Ramos (cell line): Measurements from ENCODE around the gene MCCC1.
"Not testable (repeated sequence)": the region's sequence is repeated elsewhere in the genome, so short reads cannot be mapped to it uniquely, and the experiment has no call there.

Experiments used
- in situ Hi-C: fragments of 300-500 bp; cut with MboI; formaldehyde crosslinking; loops from one replicate; pipeline ENCODE4 v1.14.3; 2022; ENCODE audit warnings: low sequenced_read_pairs; ENCODE audit not compliant: unreplicated experiment

The MCCC1 gene

DNA sequence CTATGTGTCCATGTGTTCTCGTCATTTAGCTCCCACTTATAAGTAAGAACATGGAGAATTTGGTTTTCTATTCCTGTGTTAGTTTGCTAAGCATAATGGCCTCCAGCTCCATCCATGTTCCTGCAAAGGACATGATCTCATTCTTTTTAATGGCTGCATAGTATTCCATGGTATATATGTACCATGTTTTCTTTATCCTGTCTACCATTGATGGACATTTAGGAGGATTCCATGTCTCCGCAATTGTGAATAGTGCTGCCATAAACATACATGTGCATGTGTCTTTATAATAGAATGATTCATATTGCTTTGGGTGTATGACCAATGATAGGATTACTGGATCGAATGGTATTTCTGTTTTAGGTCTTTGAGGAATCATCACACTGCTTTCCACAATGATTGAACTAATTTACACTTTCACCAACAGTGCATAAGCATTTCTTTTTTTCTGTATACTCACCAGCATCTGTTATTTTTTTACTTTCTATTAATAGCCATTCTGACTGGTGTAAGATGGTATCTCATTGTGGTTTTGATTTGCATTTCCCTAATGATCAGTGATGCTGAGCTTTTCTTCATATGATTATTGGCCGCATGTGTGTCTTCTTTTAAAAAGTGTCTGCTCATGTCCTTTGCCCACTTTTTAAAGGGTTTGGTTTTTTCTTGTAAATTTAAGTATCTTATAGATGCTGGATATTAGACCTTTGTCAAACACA, 105.7 kb downstream of the MCCC1 start:
- in situ Hi-C loops, result not testable (repeated sequence)

DNA sequence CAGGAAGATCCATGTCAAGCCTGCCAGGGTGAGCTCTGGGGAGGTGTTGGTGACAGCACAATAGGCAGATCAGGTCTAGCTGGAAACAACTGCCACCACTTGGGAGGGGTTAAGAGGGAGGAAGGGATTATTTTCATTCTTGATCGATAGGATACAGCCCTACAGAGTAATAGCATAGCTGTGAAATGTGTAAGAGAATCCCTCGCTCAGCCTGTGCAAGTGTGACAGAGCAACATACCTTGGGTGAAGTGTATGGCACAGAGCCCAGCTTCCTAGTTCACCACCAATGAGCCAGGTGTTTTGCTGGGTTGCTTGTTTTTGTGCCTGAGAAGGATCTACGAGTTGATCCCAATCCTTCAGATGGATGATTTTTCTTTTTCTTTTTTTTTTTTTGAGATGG, 109.7 kb downstream of the MCCC1 start:
- in situ Hi-C loops, result no loop called here

DNA sequence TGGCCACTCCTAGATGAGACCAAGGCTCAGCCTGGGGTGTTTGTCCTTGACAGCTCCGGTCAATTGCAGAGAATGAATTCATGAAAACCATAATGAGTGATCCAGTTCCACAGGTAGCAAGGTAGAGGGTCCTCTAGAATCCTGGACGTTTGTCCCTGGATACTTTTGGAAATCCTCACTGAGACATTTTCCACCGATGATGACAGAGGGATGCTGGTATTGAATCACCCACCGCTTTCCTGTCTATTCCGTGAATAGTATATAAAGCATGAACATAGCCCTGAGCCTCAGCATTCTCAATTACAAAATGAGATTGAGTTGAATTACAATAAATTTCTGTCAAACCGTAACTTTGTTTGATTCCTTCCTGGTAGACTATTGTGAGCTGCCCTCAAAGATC, 113.3 kb downstream of the MCCC1 start:
- in situ Hi-C loops, result no loop called here

DNA sequence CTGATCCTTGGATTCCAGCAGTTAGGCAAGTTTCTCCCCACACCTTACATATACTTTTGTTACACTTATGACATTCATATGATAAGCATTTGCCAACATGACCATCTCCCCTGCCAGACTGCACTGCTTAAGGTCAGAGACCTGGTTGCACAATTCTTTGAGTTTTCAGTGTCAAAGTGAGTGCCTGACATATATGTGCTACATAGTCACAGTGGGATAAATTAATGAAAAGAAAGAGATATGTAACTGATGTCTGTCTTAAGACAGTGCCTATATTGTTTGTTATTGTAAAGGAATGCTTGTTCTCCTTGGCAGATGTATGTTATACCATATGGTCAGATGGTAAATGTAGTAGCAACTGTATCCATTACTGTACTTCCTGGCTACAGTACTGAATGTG, 115.4 kb downstream of the MCCC1 start:
- in situ Hi-C loops, result no loop called here

DNA sequence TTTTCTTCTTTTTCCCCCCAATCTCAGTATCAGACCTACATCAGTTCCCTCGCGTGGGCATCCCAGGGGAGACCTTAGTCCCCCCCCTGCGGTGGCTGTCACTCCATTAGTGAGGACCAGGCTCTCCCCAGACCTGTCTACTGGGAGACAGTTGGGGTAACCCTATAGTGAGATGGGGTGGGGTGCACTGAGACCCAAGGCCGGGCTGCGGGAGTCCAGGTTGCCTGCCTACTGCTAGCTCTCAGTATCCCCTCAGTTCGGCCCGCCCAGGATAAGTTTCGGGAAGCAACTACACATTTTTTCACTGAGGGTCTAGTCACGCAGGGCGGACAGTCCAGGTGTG, 118.3 kb downstream of the MCCC1 start:
- in situ Hi-C loops, result no loop called here

DNA sequence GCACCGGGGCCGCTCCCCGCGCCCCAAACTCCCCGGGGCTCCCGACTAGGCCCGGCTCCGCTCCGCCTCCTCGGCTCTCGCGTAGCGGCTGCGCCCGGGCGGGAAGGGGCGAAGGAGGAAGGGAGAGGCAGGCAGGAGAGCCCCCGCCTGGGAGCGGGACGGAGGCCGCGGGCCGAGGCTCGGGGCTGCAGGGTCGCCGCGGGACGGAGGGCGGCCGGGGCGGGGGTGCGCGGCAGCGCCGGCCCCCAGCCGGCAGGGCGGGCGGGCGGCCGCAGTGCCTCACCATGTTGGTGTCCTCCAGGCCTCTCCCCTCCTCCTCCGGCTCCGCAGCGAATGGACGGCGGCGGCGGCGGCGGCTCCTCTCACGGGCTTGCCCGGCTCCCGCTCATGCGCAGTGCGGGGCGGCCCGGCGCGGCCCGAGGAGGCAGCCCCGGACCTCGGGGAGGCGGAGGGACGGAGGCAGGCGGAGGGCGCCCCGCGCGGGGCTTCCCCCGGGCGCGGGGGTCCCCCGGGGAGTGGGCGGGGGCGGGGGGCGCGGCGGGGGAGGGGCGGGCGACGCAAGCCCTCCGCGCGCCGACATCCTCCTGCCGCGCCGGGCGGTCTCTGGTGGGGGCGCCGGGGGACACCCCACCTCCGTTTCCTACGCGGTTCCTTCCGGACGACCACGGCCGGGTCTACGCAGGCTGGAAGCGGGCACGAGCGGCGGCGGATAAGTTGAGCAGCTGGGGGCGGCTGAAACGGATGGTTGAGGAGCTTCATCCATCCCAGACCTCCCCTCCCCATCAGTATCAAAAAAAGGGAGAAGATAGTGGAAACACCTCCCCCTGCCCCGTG, 118.9 kb downstream of the MCCC1 start, which contains the start of gene DCUN1D1:
Gene DCUN1D1 (minus strand): TSS at position 335 of the 834 bp plus-strand sequence. CDS start 49 bp downstream, at position 286.
- in situ Hi-C loops, result no loop called here

DNA sequence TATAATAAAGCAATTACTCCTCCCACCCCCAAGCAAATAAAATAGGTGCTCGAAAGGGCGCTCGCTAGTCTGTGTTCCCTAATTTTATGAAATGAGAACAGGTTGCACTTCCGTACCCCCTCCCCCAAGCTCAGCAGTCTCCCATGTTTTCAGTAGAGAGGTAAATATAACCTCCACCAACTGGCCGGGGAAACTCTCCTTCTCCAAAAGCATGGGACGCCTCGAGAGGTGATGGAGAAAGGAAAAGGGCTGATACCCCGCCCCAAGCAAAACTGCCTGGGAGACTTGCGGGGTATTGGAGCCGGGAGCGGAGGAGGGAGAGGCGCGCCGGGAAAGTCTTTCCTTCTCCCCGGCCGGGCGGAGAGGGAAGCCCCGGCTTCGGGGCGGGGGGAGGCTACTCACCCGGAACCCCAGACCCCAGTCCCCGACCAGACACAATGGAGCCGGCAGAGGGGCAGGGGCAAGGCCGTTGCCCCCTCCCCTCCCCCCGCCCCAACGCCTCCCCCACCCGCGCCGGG, 119.6 kb downstream of the MCCC1 start:
- in situ Hi-C loops, result no loop called here

DNA sequence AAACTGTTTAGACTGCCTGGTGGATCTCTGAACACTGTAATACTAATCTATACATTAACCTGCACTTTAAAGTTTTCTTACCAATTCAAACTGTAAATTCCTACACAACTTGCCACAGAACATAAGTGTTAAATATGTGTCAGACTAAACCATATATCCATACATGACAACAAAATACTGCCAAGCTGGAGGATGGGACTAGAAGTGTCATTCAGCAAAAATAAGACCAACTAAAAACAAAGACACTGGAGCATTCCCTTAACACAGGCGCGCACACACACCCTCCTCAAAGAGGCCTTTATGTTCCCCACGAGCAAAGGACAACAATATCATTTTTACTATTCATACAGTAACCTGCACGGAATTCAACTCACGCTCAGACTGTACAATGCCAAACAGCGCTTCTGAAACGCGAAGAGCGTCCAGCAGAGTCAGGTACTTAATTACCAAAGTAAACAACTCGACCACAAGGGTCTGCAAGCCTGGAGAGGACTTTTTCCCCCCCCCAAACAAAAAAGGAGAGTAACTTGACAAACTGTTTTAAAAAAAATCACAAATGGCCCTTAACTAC, 120.1 kb downstream of the MCCC1 start:
- in situ Hi-C loops, result no loop called here

DNA sequence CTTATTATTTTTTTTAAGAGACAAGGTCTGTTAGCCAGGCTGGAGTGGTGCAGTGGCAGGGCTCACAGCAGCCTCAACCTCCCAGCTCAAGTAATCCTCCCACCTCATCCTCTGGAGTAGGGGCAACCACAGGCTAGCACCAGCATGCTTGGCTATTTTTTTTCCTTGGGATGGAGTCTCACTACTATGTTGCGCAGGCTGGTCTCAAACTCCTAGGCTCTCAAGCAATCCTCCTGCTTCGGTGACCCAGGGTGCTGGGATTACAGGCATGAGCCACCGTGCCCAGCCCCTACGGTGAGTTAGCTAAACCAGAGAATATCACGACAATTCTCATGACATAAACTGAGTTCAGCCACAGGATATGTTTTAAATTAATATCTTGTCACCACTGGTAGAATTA, 120.9 kb downstream of the MCCC1 start:
- in situ Hi-C loops, result no loop called here

DNA sequence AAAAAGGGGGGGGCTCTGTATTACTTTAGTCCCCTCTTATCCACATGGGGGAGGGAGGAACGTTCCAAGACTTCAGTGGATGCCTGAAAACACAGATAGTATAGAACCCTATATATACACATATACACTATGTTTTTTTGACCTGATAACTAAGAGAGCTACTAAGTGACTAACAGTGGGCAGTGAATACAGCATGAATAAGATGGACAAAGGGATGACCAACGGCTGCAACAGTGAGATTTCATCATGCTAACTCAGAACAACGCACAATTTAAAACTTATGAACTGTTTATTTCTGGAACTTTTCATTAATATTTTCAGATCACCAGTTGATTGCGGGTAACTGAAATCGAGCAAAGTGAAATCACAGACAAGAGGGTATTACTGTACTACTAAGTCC, 126.2 kb downstream of the MCCC1 start:
- in situ Hi-C loops, result no loop called here

DNA sequence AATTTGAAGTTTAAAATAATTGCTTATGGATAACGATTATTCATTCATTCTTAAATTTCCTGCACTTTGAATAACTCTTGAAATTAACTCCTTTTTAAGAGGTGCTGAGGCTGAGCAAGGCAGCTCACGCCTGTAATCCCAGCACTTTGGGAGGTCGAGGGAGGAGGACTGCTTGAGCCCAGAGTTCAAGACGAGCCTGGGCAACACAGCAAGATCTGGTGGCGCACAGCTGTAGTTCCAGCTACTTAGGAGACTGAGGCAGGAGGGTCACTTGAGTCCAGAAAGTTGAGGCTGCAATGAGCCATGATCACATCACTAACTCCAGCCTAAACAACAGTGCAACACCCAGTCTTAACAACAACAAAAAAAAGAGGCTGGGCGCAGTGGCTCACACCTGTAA, 126.9 kb downstream of the MCCC1 start:
- in situ Hi-C loops, result no loop called here

DNA sequence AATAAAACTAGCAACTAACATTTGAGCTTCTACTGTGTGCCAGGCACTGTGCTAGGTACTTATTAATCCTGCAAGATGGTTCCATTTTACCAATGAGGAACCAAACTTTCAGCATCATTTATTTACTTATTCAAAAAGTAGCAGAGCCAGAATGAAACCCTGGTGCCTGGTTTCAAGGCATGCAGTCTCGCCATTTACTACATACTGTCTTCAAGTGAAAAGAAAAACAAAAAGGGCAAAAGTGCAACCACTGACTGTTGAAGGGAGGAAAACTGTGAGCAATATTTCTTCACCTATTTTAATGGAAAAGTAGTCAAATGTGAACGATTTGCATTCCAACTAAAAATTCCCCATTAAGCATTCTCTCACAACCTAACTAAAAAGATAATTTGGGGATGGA, 127.7 kb downstream of the MCCC1 start:
- in situ Hi-C loops, result no loop called here

DNA sequence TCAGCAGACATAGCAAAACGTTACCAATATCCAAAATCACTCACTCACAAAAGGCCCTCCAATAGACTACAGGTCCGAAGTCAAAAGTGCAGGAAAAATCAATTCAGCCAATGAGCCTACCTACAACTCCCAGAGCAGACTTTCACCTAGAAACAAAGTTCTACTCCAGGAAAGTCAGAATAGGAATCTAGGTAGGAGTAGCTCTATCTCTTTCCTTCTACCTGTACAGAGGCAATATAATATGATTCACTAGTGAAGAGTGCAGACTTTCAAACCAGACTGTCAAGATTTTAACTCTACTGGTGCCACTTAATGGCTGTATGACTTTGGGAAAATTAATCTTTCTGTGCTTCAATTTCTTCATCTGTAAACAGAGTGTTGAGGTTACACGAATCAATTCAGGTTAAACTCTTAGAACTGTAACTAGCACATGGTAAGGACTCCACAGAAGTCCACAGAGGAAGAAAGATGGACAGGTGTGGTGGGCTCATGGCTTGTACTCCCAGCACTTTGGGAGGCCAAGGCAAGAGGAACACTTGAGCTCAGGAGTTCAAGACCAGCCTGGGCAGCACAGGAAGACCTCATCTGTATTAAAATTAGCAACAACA, 128.4 kb downstream of the MCCC1 start:
- in situ Hi-C loops, result no loop called here

DNA sequence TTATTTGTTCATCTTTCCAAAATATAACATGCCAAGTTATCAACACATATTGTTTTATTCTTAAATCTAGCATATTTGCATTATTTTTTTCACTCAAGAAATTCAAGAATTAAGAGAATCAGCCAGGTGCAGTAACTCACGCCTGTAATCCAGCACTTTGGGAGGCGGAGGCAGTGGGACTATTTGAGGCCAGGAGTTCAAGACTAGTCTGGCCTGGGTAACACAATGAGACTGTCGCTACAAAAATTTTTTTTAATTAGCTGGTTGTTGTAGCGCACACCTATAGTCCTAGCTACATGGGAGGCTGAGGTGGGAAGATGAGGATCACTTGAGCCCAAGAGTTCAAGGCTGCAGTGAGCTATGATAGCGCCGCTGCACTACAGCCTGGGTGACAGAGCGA, 129.4 kb downstream of the MCCC1 start:
- in situ Hi-C loops, result no loop called here

DNA sequence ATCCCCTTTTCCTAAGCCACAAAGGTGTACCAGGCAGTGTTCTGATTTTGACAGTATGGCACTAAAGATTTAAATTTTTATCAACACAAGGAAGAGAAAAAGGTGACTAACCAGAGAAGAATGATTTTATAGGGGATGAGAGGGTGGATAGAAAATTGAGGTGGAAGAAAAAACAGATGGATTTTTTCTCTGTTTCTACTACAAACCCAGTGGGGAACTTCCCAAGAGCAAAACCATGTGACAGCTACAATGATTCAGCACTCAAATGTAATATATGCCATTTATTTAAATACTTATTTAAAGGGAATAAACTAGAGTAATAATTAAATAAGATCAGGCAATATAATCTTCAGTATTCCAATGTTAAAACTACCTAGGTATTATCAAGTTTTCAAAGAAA, 130.0 kb downstream of the MCCC1 start:
- in situ Hi-C loops, result no loop called here

DNA sequence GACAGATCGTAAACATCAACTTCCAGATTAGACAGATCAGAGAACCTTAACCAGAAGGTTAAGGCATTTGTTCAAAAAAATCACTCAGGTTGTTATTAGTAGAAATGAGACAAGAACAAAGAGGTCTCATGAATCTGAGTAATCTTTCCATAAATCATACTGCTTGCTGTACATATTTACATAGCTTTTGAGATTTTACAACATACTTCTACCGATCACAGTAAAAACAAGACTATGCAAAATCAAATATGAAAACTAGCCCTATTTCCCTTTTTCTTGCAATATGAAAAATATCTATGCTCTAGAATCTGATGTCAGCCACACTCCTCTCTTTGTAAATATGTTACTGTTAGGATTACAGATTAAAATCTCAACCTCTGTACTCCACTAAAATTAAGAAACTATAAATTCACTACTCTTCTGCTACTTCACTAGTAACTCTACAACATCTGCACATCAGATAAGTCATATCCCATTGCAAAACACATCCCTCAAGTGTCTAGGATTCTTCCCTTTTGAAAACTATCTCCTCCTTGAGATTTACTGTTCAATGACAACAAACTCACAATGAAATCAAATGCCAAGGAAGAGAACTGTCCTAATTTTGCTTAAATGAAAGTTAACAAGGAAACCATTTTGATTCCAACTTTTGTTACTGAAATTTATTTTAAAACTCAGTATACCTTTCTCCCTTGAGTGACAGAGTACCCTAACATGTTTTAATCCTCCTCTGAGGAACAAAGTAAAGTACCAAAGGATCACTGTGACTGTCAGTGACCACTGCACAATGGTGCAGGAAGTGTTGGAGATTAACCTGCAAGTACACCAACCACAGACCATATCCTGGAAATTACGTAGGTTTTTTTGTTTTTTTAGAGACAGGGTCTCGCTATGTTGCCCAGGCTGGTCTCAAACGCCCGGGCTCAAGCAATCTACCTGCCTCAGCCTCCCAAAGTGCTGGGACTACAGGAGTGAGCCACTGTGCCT, 131.8 kb downstream of the MCCC1 start:
- in situ Hi-C loops, result no loop called here

DNA sequence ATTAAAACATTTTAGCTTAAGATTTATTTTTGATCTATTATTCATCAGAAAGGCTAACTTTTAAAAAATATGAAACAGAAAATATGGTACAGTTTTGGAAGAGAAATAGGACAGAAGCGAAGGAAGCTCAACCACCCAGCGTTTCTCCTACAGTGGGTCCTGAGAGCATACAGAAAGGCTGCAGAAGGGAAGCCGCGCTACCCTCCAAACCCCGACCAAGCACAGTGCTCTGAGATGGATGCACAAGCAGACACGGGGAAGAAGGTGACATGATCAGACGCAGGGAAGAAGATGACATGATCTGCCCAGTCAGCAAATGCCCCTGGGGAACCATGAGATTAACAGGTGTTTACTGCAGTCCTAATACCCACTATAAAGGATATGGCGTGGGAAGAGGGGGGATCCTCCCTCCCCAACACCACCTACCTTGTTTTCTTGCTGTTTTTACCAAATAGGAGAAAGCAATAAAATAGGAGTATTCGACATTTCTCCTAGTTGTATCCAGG, 133.4 kb downstream of the MCCC1 start:
- in situ Hi-C loops, result no loop called here
